Stimulated activated CD4-positive, alpha-beta T cell treated with anti-CD3 and anti-CD28 coated beads, Interleukin-4, amount 100 ng/mL, for 4 hours (primary cell): Measurements from ENCODE around the gene FTSJ3.

Experiments used
- DNase-seq, 2 experiments: peaks; one replicate each; pipeline ENCODE4 v3.0.0-alpha.2; 2020

FTSJ3 gene

DNA sequence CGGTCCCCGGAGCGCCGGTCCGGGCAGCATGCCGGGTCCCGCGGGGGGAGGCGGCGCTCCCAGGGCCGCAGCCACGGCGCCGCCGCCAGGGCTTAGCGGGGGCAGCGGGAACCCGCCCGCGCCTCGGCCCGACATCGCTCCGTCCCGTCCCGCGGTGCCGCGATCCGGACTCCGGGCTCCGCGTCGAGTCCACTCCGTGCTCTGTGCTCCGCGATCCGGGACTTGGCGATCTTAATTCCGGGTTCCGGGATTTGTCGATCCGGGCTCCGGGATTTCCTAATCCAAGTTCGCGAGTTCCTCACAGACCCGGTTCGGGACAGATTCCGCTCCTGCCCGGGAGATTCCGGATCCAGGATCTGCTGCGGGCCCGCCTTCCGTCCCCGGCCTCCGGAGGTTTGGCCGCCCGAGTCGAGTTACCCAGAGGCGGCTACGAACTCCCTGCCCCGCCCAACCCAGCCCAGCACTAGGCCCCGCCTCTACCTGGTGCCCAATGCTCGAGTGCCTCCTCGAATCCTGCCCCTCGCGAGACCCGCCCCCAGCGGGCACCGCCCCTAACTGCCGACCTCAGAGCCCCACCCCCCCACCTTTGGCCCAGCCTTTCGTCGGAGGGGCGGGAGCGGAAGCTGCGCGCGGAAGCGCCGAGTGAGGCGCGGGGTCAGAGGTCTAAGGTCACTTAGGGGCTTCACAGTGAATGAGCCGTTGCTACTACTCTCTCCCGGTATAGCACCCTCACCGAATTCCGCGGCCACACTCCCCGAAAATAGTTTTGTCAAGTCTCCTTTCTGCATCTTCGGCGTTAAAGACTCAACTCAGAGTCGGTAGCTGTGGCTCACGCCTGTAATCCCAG lies 15.3 kb upstream of the FTSJ3 start, which contains the start of gene SMARCD2:
Gene SMARCD2, minus strand, starts transcription at position 146 of the 847 bp plus-strand sequence. Its CDS starts 11 bp downstream, at position 135.
- DNase-seq, result peak; percentile 98 to 99

DNA sequence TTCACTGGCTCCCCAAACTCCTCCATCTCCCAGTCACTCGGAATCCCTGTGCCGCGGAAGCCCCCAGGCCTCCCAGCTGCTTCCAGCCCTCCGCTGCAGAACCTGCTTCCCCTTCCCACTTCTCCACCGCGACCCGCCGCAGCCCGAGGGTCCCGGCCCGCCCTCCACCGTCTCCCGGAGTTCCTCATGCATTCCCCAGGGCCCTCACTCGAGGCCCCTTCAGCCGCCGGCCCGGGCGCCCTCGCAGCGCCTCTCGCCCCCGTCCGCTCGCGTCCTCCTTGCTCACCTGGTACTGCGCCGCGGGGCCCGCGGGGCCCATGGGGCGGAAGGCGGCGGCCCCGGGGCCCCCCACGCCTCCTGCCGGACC lies 14.7 kb upstream of the FTSJ3 start:
- no peak for DNase-seq

DNA sequence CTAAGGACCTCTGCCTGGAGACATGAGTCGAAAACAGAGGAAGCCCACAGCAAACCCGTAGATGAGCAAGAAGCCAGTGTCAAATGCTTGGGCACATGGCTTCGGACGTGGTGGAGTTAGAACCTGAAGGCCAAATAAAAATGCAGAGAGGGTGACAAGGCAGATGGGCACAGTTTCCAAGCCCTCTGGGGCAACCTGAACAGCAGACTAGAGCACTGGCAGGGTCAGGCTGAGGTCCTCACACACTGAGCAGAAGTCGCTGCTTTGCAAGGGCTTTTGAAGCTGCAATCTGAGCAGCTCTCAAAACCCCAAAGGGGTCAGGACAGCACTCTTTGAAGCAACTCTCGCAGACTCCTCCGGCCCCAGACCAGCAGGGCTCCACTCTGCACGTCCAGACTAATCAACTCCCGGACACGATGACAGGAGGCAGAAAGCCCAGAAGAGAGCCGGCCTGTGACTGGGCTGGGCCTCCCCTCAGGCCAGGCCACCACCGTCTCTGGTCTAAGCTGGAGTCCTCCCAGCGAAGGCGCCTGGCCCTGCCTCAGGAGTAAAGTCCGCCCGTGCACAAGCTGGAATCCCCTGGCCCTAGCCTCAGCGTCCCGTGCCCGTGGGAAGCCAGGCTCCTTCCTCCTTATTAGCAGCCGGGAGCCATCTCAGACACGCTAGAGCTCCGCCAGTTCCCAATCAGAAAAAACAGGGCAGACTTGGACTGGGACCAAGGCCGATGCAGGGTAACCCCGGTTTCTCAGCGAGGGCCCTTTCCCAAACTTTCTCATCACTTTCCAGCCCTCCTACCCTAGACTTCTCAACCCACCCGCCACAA lies 14.1 kb upstream of the FTSJ3 start:
- DNase-seq, result no peak

DNA sequence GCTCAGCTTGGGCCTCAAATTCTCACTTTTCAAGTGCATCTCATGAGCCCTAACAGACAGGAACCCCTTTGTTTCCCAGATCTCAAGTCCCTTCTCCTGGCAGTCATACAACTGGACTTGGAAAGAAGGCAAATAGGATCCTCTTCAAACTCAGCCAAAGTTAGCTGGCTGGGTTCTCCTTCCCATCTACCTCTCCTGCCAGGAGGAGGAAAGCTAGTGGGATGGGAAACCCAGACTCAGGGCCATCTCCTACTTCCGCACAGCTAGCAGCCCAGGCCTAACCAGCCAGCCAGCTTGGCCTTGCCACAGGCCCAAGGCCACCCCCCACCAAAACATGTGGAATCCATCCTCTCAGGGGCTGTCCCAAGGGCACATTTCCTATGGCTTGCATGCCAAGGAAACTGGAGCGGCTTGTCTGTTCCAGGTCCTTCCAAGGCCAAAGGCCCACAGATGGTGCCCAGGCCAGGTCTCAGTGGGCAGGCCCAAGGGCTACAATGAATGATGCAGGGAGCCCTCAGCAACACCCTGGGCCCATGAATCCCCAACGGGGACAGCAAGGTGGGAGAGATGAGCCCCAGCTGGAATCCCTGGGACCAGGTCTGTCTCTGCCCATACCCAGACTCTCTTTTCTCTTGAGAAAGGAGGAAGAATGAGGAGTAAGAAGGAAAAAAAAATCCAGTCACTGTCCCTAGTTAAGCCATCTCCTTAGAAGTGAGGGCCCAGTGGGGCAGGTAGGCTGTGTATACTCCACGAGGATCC lies 13.3 kb upstream of the FTSJ3 start:
- no peak for DNase-seq

DNA sequence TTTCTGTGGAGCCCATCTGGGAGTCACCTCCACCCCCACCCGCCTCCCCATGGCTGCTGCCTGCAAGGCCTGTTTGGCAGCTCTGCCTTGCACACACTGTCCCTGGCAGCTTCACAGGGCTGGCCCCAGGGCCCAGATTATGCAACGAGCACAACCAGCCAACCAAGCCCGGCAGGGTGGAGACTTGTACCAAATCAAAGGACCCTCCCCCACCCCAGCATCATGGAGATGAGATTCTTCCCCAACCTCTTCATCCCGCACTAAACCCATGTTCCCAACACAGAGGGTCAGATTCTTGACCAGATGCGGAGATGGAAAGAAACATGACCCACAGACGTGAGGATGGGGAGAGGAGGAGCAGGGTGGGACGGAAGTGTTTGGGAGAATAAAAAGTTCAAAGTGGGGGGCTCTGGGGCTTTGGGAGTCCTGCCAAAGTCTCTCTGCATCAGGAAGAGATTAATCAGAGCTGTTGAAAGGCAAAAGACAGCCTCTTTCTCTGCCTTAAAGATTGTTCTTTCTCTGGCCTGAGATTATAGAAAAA lies 11.2 kb upstream of the FTSJ3 start:
- DNase-seq, result no peak

DNA sequence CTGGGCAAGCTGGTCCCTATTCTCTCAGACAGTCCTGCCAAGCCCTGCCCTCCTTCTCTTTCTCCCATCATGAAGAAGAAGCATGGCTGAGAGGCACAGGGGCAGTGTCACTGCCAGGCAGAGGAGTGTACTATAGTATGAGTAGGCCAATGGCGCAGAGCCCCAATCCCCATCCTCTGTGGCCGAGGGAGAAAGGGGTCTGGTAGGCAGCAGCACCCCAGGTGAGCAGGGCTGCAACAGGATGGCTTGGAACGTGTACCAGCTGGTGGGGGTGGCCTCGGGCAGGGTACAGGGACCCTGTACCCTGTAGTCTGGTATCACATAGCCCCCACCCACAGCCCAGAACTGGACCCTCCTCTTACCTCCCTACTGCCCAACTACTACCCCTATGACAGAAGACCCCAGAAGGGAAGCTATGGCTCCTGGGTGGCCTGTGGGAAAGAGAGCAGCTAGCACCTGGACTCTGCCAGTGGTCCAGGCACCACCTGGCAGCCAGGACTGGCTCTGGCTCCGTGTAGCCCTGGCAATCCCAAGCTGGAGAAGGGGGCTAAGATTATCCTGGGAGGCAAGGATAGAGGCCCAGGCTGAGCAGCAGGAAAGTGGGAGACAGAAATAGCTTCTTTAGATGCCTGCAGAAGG lies 10.6 kb upstream of the FTSJ3 start:
- DNase-seq, result no peak

DNA sequence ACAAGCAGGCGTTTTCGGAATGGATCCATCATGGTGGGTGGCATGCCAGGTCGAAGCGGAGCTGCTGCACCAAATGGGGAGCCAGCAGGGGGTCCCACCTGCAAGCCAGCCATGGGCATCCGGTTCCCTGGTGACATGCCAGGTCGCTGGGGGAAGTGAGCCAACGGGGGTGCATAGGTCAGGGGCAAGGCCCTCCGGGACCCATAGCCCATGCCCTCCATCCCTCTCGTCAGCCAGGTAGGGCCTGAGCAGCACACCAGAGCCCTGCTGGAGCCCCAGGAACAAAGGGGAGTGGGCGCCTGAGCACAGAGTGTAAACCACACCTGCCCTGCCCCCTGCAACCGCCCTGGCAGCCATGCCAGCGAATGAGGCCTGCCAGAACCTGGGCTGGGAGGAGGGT lies 10.0 kb upstream of the FTSJ3 start:
- no peak for DNase-seq

DNA sequence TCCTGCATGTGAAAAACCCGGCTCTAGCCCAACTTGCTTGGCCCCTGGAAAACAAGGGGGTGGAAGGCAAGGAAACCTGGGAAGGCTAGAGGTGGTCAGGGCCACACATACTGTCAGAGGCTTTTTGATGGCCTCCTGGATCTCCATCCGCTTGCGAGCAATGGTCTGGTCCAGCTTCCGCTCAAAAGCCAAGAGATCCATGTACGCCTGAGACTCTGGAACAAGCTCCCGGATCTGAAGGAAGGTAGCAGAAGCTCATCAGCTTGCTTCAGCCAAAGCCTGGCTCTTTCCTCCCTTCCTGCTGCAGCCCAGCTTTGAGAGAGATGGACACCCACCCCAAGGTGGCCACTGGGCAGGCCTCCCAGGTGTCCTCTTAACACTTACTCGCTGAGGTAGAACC lies 9.3 kb upstream of the FTSJ3 start:
- DNase-seq, result no peak

DNA sequence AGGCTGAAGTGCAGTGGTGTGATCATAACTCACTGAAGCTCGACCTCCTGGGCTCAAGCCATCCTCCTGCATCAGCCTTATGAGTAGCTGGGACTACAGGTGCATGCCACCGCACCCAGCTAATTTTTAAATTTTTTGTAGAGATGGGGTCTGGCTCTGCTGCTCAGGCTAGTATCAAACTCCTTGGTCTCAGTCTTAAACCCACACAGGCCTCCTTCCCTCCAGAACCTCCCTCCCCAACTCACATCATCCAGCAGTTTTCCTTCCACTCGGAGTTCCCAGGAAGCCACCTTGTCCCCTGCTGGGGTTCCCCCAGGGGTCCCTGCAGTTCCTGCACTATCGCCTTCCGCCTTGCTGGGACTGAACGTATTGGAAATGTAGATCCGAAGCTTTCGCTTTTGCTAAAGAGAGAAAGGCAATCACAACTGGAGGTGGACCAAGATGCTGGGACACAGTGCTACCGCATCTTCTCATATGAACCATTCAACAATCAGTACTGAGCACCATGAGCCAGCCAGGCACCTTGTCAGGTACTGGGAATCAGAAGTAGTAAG lies 7.8 kb upstream of the FTSJ3 start:
- no peak for DNase-seq

DNA sequence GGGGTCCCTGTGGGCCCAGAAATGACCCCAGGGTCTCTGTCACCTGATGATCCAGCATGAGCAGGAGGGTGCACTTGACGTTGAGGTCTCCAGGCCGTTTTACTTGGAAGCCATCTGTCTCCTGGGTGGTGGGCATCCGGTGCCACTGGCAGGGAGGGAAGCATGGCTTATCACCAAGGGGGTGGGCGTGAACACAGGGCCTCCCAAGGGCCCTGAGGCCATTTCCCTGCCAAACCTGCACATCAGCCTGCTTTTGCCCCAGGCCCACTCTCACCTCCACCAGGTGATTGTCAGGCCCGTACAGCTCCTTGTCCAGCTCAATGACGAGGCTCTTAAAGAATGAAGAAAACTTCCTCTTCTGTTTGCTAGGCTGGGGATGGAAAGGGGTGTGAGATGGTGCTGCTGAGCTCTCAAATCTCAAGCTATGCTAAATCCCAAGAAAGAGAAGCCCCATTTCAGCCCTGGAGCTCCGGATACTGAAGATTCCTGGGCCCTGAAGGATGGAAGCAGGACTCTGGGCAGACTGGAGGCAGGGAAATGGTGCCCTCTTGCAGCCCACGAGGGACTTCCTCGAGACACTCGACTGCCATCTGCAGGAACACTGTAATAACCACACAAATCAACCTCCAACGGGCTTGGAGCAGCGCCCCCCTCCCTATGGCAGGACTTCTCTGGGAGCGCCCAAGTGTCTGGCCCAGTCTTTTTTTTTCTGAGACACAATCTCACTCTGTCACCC lies 7.1 kb upstream of the FTSJ3 start:
- DNase-seq, result peak in 1 of 2 experiments; percentile 25

DNA sequence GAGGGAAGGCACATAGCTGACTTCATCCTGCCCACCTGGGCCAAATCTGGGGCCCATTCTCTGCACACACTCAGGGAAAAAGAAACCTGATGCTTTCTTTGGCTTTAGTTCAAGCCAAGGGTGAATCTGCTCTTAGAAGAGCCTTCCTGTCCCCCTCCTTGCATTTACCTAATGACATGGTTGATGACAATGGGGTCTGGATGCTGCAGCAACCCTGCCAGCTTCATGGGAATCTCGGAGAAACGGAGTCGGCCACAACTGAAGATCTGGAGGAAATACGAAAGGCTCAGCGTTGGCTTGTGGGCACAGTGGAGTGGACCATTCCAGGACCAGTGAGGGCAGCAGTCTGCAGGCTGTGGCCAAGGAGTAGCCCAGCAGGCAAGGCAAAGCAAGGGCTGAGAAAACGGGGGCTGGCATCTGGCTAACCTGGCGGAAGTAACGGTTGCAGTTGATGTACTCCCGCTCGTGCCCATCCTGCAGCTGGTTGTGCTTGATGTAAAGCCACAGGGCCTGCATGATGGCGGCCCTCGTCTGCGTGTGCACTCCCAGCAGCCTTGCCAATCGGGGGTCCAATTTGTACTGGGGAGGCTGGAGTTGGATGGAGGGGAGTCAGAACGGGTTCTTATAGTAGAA lies 6.4 kb upstream of the FTSJ3 start:
- DNase-seq, result no peak

DNA sequence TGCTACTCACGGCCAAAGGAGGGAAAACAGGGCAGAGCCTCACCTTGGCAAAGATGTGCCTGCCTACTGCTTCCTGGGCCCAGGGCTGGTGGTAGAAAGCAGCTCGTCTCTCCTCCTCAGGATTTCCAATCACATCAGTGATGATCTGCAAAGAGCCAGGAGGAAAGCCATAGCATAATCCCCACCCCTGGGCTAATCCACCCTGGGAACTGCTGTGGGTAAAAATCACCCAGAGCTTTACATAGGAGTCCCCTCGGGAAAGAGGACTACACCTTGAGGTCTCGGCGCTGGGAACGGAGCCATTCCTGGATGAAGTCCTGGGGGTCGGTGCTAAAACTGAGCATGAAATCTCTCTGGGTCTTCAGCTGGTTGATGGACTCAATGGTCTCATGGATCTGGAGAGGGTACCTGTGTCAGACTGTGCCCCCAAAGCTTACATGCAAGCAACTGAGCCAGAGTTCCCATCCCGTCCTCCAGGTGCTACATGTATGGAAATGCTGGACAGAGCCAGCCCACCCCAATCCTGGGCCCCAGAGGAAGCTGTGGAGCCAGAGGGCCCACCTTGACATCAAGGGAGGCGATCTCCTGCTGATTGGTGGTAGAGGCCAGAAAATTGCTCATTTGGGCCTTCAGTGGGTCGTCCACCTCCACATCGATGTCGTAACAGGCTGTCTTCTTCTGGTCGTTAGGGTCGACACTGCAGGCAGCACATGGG lies 5.7 kb upstream of the FTSJ3 start:
- no peak for DNase-seq

DNA sequence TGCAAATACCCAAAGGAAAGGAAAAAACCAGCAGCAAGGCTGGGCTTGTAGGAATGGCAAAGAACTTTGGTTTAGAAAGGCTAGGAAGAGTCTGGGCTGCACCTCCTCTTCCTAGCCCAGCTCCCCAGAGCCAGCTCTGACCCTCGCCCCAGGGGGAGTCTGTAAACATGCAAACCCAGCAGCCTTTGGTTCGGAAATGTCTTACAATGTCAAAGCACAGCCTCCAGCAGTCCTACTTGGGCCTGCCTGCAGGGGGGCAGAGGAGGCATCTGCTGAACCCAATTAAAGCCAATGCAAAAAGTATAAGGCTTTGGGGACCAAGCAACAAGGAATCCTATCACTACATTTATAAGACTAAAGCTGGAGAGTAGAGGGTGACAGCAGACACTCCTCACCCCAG lies 5.0 kb upstream of the FTSJ3 start:
- no peak for DNase-seq

DNA sequence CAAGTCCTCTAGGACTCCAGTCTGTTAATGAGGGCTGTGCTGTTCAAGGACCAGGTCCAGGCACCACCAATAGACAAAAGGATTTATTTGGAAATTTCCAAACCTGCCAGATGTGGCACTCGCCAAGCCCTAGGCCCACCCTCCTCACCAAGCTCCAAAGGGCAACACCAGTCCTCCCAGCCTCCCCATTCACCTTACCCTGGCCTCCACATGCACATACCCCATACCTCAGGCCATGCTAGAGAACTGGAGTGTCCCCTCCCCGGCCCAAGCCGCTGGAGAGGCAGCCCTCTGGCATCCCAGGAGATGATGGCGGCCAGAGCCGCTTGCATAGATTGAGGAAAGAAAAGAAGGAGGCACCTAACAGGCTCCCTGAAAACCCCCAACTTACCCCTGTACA lies 4.6 kb upstream of the FTSJ3 start:
- no peak for DNase-seq

DNA sequence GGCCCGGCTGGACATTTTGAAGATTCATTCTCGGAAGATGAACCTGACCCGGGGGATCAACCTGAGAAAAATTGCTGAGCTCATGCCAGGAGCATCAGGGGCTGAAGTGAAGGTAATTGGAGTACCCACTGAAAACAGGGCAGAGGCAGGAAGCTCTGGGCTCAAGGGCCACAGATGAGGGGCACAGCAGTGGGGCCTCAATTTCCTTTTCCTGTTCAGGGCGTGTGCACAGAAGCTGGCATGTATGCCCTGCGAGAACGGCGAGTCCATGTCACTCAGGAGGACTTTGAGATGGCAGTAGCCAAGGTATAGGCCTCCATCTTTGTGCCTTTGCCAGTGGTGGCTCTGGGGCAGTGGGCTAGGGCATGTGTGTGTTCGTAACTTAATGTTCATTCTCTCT lies 4.0 kb upstream of the FTSJ3 start:
- no peak for DNase-seq

DNA sequence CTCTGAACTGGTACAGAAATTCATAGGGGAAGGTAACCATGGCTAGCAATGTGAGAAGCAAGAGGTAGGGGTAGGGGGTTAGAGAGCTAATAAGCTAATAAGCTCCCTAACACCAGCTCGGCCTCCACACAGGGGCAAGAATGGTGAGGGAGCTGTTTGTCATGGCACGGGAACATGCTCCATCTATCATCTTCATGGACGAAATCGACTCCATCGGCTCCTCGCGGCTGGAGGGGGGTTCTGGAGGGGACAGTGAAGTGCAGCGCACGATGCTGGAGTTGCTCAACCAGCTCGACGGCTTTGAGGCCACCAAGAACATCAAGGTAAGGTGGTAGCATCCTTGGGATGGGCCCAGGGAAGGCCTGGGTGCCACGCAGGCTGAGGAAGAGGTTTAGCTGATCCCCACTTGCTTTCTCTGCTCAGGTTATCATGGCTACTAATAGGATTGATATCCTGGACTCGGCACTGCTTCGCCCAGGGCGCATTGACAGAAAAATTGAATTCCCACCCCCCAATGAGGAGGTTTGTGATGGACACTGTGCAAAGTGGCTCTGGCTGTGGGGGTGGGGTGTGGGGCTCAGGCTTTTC lies 3.5 kb upstream of the FTSJ3 start:
- no peak for DNase-seq

DNA sequence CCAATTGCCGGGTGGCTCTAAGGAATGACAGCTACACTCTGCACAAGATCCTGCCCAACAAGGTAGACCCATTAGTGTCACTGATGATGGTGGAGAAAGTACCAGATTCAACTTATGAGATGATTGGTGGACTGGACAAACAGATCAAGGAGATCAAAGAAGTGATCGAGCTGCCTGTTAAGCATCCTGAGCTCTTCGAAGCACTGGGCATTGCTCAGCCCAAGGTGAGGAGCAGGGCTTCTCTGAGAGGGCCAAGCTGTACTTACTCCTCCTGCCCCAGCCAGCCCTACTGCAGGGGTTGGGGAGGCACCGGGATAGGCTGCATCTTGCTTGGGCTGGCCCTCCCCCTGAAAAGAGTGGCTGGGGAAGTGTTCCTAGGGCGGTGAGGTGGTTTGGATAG lies 2.8 kb upstream of the FTSJ3 start:
- DNase-seq, result no peak

DNA sequence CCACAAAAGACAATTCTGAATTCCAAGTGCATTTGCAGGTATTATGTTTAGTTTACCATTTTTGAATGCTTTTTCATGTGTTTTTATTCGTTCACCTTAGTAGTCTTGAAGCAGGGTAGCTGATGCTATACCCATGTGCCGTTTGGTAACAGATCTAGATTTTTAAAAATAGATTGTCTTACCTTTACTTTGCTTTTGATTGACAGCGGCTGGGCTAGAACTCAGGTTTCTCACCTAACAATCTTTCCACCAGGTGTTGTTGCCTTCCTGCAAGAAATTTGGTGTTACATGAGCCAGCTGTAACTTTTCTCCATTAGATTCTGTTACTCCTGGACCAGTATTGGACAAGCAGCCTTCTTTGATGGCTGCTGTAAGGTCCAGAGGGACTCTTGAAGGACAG lies 1.5 kb upstream of the FTSJ3 start:
- DNase-seq, result no peak

DNA sequence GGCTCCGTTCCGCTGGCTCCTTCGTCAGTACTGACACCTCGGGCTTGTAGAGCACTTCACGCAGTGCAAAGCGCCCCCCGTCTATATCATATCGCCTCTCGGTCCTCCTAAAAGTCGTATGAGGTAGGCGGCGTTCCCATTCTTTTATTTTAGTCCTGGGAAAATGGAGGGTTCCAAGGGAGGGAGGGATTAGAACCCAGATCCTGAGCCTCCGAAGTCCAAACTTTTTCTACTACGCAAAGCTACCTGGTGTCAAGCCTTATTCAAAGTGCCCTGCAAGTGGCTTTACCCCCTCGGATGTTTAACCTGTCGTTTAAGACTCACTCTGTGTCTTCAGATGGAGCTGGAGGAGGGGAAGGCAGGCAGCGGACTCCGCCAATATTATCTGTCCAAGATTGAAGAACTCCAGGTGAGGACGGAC lies 348 bp upstream of the FTSJ3 start:
- DNase-seq, result no peak

DNA sequence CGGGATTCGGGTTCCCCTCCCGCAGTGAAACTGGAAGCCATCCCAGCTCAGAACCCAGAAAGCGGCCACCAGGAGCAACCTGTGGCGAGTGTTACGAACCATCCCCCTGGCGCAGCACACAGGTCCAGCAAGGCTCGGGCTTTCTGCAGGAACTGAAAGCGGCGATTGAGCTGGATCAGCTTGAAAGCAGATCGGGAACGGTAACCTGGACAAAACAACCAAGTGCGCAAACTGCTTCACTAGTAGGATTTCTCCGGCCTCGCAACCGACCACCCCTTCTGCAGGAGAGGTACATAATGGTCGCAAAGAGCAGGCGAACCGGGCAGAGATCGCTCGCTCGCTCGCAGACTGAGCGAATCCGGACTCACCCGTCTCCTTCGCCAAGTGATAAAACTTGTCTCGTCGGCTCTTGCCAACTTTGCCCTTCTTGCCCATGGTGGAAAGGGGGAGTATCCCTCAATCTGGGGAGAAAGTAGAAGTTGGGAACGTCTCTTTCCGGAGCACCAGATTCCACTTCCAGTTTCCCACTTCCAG lies 928 bp downstream of the FTSJ3 start:
- no peak for DNase-seq
